ENCODE results near the gene CERS6. TPM values are rescaled to one million over a fixed set of nuclear protein-coding genes. Genes with fewer than 3 reads are reported as not detected.
"Not testable (repeated sequence)": the region's sequence is repeated elsewhere in the genome, so short reads cannot be mapped to it uniquely, and the experiment has no call there.

The CERS6 gene
- total RNA-seq, 1 donor from 2014 or later = 23.9 TPM

GRCh38 chr2:168790226-168790902, 334.3 kb downstream of the CERS6 start:
- intact Hi-C loops (cut with micrococcal nuclease) = no loop called here

- intact Hi-C loops (cut with micrococcal nuclease) = not testable (repeated sequence)
Measured at GRCh38 chr2:168791140-168791539, 335.1 kb downstream of the CERS6 start.

DNA sequence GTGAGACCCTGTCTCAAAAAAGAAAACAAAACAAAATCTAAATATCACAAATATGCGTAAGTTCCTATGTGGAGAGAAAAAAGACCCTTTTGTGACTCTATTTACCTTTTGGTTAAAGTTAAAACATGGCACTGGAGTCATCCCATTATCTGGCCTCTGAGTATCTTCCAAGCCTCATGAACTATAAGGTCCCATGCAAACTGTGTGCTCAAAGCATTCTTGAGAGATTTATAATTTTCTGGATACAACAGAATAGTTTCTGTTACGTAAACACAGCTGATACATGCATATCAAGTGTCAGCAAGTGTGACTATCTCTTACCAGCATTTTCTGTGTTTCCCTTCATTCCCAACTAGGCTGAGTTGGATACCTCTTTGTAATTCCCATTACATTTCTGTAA, 337.5 kb downstream of the CERS6 start:
- intact Hi-C loops (cut with micrococcal nuclease) = no loop called here

DNA sequence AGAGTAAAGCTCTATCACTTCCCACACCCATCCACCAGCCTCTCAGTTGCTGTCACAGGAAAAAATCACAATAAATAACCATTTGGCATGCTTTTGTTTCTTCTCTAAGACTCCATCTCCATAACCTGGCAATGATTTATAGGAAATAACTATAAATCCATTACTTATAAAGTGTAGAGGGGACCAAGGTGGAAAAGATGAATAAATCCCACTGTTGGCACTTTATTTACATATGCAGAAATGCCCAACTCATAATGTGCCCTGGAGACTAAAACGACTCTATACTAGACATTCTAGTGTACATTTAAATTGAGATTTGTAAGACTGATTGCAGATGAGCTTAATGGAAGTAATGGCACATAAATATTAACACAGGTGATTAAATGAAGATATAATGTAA, 338.9 kb downstream of the CERS6 start:
- intact Hi-C loops (cut with micrococcal nuclease) = no loop called here

DNA sequence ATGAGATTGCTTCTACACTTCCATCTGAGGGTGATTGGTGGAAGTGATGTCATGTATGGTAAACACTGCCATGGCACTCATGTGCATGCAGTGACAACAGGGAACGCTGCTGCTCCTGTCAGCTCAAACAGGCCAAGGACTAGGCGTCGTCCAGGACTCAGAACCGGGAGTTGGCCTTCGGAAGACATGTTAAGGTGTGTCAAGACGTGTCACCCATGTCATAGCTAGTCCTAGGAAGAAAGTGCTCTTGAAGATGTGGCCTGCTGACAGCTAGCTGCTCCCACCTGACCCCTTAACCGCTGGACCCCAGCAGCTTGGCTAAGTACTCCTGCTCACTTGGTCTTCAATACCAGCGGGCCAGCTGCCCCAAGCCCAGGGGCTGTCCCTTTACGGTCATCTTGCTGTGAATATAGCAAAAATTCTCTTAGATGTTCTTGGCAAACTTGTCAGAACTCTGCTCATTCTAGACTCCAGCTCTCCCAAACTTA, 340.1 kb downstream of the CERS6 start:
- intact Hi-C loops (cut with micrococcal nuclease) = no loop called here

DNA sequence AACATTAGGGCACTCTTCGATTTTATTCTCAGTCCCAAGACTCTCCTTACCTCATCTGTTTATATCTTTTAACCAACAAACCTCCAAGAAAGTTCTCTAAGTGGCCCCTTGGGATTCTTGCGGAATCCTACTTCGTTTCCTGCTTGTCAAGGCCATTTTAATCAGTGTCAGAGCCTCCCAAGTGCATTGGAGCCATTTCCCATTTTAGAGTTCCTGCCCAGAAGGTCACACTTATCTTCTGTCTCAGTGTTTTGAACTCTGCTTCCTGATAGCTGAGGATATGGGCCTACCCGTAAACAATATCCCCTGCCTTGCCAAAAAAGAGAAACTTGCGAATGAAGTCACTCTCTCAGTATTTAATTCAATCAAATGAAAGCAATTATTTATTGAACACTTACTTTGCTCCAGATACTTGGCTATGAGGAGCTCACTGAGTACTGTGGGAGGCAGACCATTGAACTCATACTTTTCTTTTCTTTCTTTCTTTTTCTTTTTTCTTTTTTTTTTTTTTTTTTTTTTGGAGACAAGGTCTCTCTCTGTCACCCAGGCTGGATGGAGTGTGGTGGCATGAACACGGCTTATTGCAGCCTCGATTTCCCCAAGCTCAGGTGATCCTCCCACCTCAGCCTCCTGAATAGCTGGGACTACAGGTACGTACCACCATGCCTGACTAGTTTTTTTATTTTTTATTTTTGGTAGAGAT, 340.7 kb downstream of the CERS6 start:
- intact Hi-C loops (cut with micrococcal nuclease) = no loop called here

GRCh38 chr2:168797286-168797655, 341.2 kb downstream of the CERS6 start:
- intact Hi-C loops (cut with micrococcal nuclease) = no loop called here

DNA sequence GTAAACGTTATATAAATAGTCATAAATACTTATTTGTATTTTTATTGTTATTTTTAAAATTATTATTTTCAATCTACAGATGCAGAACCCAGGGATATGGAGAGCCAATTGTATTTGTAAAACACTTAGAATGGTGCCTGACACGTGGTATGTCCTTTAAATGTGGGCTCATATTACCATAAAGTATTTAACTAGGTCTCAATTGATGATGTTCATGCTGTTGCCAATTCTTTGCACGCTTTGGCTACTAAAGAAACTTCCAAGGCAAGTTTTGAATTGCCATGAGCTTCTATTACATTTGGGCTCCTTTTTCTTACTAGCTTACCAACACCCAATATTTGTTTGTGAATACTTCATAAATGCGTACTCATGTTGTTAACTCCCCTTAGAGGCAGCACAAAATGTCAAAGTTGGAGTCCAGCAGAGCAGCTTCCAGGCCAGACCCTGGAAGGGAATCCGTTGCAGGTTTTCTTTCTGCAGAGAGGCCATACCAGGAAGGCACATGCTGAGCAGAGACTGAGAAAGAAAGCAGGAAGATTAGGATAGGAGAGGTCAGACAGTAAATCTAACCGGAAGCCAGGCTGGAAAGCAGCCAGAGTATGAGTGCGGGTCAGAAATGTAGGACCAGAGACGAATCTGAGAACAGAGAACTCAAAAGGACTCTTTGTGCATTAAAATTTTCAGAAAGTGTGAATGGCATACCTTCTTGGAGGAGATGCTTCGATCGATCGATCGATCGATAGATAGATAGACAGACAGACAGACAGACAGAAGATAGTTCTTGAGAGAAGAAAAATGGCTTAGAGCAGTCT, 342.2 kb downstream of the CERS6 start:
- intact Hi-C loops (cut with micrococcal nuclease) = no loop called here

DNA sequence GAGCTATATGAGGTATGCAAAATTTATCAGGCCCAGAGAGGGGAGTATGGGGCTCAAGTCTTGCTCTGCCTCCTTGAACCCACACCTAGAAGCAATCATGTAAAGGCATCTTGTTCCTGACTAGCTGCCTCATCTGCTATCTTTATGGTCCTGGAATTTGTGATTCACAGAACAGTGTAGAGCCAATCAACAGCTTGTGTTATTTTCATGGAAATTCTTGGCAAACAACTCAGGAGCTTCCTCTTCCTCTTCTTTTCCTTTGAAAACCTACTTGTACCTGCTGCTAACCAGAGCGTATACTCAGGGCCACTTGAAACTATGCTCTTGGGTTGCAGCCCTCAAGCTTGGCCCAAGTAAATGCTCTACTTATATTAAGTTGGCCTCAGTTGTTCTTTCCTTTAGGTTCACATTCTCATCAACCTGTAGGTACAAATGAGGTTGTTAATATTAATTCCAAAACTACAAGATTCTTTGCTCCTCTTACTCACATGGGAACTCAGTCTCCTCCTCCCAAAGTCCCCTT, 342.9 kb downstream of the CERS6 start:
- intact Hi-C loops (cut with micrococcal nuclease) = no loop called here

DNA sequence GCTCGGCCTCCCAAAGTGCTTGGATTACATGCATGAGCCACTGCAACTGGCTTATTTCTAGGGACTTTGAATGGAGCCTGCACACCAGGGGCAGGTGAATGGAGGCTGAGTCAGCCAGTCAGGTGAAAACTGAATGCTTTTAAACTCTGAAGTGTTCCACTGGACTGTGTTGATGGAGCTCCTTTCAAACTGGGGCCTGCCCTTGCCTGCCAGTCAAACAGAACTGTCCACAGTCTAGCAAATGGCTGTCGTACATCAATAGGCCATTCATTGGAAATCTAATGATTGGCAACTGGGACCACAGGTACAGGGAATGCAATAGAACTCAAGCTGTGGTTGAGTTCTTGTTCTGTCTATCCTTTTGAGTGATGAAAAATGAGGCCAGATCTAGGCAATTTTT, 345.4 kb downstream of the CERS6 start:
- intact Hi-C loops (cut with micrococcal nuclease) = no loop called here

GRCh38 chr2:168801961-168802858, 346.1 kb downstream of the CERS6 start, which contains the start of gene NOSTRIN:
NOSTRIN (plus strand) TSS chr2:168802637; CDS start chr2:168802647, 10 bp downstream.
- intact Hi-C loops (cut with micrococcal nuclease) = no loop called here

DNA sequence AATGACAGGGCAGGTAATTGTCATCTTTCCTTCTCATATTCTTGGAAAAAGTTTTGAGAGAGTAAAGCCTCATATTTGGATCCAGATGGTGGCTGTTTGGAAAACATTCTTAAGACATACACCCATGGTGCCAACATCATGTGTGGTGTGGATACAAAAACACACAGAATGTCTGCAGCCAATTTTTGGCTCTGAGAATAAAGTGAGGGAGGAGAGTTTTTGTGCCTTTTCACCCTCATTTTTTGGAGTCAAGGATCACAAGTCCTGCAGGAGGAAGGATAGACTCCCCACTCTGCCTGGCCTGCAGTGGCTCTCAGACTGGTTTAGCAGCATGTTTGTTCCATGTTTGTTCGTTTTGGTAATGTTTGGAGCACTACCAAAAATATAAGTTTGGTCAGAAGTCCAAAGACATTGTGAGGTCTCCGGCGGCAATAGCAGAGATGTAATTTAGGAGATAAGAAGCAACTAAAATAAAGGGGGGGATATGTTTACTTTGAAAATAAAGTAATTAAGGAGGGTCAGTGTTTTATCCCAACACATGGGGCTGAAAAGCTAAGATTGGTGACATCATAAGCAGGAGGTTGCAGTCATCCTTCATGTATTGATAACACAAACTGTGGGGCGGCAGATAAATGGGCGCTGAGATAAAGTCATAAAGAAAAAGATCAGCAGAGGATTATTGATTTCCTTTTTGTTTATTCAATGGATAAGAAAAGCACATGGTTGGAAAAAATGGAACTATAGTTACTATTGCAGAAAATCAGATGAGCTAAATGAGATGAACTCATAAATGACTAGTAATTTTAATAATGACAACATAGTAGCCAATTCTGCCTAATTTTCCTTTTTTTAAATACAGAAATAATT, 347.0 kb downstream of the CERS6 start:
- intact Hi-C loops (cut with micrococcal nuclease) = no loop called here

DNA sequence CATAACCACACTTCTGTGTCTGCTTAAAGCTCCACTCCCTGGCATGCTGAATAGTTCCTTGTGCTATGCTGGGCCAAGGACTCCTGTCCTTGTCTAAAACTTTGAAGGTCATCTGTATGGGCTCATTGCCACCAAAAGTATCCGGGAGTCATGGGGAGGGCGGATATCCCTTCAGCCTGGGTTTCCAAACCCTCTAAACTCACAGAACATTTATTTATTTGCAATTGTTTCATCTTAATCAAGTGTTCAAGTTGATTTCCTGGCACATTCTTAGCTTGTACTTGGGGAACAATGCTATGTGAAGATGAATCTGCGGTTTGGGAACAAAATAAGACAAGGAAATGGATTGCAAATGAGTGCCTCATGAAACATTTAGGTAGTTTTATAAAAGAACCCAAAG, 348.1 kb downstream of the CERS6 start:
- intact Hi-C loops (cut with micrococcal nuclease) = no loop called here

GRCh38 chr2:168805615-168806014, 349.5 kb downstream of the CERS6 start:
- intact Hi-C loops (cut with micrococcal nuclease) = no loop called here

DNA sequence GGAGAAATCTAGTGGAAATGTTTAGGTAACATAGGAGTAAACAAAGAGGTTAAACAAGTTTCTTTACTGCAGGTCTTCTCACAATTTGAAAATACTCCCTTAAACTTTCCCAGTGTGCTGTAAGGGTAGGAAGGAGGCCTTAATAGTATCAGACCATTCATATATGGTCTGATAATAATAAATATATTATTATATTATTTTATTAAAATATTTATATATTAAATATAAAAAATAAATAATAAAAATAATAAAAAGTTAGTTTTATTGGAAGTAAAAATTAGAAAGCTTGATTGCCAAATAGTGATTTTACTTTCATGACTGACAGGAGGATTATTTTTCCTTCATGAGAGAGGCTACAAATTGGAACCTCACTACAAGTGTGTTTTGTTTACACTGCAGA, 353.5 kb downstream of the CERS6 start:
- intact Hi-C loops (cut with micrococcal nuclease) = no loop called here

DNA sequence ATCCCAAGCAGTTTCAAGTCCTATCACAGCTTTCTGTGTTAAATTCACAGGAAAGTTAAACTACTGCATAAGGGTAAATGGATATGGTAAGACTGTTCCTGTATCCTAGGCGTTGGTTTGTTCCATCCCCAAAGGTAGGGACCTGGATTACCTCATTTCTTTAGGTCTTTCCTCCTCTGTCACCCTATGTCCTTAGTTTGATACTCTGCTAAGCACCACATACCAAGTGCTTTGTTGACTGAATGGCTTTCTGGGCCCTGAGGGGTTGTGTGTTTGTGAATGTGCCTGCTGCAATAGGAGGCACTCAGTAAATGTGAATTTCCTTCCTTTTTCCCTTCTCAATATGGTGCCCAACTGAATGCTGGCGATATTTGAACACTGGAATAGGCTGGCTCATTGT, 354.2 kb downstream of the CERS6 start:
- intact Hi-C loops (cut with micrococcal nuclease) = no loop called here

- intact Hi-C loops (cut with micrococcal nuclease) = no loop called here
Measured at GRCh38 chr2:168811696-168812095, 355.6 kb downstream of the CERS6 start.

GRCh38 chr2:168814046-168814445, 358.0 kb downstream of the CERS6 start:
- intact Hi-C loops (cut with micrococcal nuclease) = no loop called here

DNA sequence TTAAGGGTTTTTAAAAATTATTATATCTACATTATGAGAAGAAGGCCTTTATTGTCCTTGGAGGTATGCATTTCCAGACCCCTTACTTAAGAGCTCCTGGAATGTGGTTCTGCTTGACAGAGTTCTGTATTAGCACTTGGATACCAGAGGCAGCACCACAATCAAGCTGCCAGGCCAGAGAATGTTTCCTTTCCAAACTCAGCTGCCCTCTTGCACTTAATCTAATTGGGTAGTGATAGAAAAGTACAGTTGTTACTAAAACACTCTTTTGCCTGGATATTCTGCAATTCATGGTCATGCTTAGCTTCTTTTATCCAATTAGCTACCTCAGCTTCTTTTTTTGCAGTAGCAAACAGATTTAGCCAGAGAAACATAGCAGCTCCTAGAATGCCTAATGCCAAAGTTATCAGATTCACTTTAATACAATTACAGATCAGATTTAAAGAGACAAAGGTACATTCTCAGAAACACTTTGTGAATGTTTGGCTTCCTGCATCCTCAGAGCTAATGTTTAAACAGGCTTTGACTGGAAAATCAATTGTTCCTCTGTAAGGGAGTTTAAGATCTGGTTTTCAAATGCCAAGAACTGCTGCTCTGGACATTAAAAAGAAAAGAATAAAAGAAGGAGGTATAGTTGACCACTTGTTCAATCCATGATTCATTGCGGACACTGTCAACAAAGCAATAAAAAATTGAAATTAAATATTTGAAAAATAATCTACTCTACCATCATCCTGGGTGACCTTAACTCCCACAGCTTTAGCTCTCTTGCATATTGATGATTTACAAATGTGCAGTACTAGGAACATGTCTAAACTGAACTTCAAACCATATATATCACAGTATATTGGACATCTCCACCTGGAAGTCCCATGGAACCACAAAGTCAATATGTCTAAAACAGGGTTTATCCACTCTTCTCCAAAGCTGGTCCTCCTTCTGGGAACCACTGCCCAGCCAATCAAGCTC, 359.2 kb downstream of the CERS6 start:
- intact Hi-C loops (cut with micrococcal nuclease) = no loop called here

Measured in T-helper 1 cell treated with Interleukin-12 subunit alpha and Interleukin-12 subunit beta and Interleukin-4 antibody, amounts not matched to agents 30 ng/mL and 1 ng/mL, for 36 hours (primary cell).